ES-I3 (cell line): ENCODE data around the gene POLN.
"Not testable (repeated sequence)": the region's sequence is repeated elsewhere in the genome, so short reads cannot be mapped to it uniquely, and the experiment has no call there.

ENCODE experiments used
- H3K36me3 ChIP-seq: 2 replicates; pipeline ENCODE4 v1.6.1; 2013; ENCODE audit warnings: mild to moderate bottlenecking, low read length, control low read depth, moderate library complexity; ENCODE audit not compliant: insufficient read depth
- H3K4me1 ChIP-seq: 2 replicates; pipeline ENCODE4 v1.6.1; 2013; ENCODE audit warnings: mild to moderate bottlenecking, control low read depth, low read length; ENCODE audit not compliant: insufficient read depth
- H3K9ac ChIP-seq: 2 replicates; pipeline ENCODE4 v1.6.1; 2013; ENCODE audit warnings: low read depth, mild to moderate bottlenecking, low read length, moderate library complexity
- H3K9me3 ChIP-seq: 2 replicates; pipeline ENCODE4 v1.6.1; 2013; ENCODE audit warnings: mild to moderate bottlenecking, low read length, moderate library complexity; ENCODE audit not compliant: control insufficient read depth, insufficient read depth

The POLN gene

DNA sequence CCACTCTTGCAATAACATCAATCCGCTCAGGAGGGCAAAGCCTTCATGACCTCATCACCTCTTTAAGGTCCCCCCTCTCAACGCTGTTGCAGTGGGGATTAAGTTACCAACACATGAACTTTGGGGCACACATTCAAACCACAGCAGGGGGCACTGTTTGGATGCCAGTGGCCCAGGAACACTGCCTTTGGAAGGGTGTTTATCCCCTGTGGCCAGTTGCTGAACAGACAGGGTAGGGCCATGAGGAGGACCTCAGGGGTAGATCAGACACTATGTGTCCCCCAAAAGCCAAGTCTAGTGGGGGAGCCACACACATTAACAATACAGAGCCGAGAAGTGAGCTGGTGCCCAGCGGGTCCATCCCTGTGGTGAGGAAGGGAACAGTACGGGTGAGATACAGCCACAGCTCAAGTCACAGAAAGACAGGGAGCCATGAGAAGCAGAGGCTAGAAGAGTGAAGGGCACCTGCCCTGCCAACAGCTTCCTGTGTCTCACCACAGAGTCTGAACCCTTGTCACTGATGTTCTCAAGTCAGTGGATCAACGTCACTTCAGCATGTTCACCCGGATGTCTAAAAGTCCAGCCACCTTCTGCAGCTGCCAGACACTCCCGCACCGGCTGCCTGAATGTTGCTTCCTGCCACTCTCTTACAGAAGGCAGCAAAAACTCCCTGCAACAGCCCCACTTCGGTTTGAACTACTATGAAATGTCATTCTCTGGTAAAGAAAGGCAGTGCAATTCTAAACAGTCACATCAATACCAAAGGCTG is 39.8 kb upstream of the POLN start:
- H3K9me3 ChIP-seq, result no peaks in the 10 kb centered on the region
- no peak overlapping the region for H3K9ac ChIP-seq
- no peaks in the 10 kb centered on the region for H3K4me1 ChIP-seq
- H3K36me3 ChIP-seq, result no peaks in the 10 kb centered on the region

DNA sequence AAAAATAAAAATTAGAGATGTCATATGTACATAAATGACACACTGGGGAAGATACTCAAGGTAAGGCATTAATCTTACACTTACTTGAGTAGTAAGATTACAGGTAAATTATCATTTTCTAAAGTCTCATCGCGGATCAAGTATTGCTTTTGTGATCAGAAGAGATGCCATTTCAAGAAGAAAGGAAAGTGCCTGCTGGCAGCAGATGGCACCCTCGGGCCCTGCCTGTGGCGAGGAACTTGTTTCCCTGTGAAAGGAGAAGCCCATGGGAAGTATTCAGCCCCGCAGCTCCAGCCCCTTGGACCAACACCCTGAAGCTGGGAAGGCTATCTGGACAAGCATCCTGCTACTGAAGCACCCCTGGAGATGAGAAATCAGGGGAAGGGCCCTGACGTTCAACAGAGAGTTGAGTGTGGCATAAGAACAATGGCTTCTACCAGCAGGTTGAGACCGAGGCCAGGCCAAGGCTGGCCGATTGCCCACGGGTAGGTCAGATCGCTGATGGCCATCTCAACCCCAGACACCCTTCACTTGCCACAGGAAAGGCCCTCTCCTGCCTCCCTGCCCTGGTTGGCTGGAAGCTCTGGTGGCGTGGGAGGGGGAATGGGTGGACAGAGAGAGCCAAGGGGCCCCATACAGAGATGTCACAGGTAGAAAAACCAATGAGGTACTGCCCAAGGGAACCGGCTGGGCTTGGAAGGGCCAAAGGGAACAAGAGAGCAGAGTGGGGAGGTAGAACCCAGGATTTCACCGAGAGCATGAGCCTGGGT is 38.8 kb upstream of the POLN start:
- no peak overlapping the region for H3K9ac ChIP-seq
- H3K36me3 ChIP-seq, result no peaks in the 10 kb centered on the region
- no peaks in the 10 kb centered on the region for H3K4me1 ChIP-seq
- H3K9me3 ChIP-seq, result no peaks in the 10 kb centered on the region

DNA sequence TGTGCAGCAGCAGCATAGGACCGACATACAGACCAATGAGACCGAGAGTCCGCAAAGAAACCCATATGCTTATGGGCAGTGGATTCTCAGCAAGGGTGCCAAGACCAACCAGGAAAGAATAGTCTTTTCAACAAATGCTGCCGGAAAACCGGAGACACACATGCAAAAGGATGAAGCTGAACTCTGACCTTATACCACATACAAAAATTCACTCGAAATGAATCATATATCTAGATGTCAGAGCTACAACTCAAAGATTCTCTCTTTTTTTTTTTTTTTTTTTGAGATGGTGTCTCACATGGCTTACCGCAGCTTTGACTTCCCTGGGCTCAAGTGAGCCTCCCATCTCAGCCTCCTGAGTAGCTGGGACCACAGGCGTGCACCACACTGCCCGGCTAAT is 36.0 kb upstream of the POLN start:
- H3K9me3 ChIP-seq, result no peaks in the 10 kb centered on the region
- no peaks in the 10 kb centered on the region for H3K36me3 ChIP-seq
- no peaks in the 10 kb centered on the region for H3K4me1 ChIP-seq
- H3K9ac ChIP-seq, result no peak overlapping the region

DNA sequence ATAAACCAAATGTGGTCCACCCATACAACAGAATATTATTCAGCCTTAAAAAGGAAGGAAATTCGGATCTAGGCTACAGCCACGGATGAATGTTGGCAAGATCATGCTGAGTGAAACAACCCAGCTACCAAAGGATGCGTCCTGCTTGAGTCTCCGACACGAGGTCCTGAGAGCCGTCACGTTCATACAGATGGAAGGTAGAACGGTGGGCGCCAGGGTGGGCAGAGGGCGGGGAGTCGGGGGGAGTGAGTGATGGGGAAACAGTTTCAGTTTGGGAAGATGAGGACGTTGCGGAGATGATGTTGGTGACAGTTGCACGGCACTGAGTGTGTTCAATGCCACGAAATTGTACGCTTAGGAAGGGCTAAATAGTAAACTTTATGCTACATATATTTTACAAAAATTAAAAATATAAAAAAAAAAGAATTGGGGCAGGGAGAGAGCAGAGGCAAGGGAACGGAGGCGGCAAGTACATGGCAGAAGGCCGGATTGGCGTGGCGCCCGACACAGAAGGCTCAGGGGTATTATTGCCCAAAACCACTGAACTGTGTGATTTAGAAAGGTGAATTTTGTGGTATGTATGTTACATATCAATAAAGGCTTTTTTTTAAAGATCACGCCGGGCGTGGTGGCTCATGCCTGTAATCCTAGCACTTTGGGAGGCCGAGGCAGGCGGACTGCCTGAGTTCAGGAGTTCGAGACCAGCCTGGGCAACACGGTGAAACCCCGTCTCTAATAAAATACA is 34.8 kb upstream of the POLN start:
- Histone ChIP-seq H3K9ac (no peak overlapping the region), H3K9me3 (no peaks in the 10 kb centered on the region), H3K4me1 (no peaks in the 10 kb centered on the region), H3K36me3 (no peaks in the 10 kb centered on the region)

DNA sequence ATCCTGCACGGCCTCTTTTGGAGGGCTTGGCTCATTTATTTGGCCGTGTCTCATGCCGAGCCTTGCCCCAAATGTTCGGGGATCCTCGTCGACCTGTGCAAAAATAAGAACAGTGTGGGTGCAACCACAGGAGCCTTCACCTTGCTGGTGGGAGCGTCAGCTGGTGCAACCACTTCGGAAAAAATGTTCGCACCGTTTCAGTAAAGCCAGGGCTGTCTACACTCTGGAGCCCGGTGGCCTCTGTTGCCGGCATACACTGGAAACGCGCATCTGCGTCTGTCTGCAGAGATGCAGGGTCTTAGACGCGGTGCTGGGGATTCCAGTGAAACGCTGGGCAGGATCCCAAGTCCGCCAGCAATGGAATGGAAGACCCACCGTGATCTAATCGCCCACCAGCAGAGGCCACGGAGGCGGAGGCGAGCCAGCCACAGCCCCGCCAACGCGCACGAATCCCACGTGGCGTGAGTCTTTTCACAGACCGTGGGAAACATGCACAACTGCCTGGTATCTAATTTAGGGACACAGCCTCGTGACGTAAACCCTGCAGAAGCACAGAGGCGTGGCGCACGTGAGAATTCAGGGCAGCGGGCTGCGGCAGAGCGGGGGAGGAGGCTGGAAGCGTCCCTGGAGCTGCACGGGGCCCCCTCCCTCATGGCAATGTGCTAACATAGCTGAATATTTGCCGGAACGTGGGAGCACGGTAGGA is 33.8 kb upstream of the POLN start:
- Histone ChIP-seq H3K9ac (no peak overlapping the region), H3K4me1 (no peaks in the 10 kb centered on the region), H3K9me3 (no peaks in the 10 kb centered on the region), H3K36me3 (no peaks in the 10 kb centered on the region)

DNA sequence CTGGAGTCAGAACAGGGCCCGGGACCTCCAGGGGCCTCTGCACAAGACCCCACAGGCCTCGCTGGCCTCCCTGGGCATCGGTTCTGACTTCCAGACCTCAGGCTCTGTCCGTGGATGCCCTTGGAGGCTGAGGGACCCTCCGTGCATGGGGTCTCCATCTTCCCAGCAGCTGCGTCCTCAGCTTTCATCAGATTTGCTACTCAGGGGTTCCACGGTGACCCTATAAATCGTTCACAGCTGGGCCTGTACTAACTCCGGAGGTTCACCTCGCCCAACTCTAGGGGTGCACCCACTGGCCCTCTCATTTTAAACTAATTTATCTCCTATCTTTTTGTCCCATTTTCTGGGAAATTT is 33.1 kb upstream of the POLN start:
- not testable (repeated sequence) for H3K9me3 ChIP-seq, H3K4me1 ChIP-seq, H3K9ac ChIP-seq, H3K36me3 ChIP-seq

DNA sequence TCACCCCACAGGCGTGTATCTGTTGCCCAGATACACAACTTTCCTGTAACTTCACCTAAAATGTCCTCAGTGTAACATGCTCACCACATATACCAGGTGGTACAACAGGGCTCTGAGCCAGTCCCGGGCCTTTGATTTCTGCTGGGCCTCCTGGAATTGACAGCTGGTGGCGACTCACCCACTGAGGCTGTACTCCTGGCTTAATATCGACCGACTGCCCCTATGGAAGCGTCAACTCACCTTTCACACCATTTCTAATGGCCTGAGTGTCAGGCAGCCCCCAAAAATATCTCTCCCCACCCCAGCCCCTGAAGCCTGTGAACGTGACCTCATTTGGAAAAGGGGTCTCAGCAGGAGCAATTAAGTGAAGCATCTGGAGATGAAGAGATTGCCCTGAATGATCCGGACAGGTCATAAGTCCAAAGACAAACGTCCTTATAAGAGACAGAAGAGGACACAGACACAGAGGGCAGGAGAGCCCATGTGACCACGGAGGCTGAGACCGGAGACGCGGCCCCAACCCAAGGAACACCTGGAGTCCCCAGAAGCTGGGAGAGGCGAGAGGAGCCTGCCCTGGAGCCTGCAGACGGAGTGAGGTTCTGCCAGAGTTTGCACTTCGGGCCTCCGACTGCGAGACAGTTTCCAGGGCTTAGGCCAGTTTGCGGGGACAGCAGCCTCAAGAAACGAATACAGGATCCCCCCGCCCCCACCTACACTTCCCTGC is 32.6 kb upstream of the POLN start:
- Histone ChIP-seq H3K36me3 (no peaks in the 10 kb centered on the region), H3K9me3 (no peaks in the 10 kb centered on the region), H3K9ac (no peak overlapping the region), H3K4me1 (no peaks in the 10 kb centered on the region)

DNA sequence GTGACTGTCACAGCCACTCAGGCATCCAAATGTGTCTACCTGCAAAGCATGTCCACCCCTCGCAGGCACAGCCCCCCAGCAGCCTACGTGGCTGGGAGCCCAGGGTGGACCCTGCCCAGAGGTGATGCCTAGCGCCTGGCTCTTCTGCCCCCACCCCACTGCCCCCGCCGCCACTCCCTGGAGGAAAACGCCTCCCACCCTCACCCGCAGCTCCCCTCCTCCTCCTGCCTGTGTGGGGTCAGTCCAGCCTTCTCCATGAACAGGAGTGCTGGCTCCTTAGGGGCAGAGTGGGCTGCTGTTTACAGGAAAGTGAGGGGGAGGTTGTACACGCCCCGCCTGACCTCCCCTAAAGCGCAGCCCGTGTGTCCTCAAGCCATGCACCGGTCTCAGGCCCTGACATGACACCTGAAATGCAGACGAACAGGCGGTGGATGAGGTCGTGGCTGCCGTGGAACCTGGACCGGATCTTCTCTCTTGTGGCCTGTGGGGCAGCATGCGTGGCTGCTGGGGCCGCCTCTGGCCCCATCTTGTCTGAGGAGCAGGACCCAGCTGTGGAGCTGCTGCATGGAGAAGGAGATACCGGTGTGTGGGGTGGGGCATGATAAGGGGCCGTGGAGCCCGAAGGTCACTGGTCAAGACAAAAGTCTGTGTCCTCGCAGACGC is 31.9 kb upstream of the POLN start:
- 0 out of 2 replicates have a peak, but pooled peaks cover 2% of the 10 kb centered on the region for H3K4me1 ChIP-seq
- no peak overlapping the region for H3K9ac ChIP-seq

DNA sequence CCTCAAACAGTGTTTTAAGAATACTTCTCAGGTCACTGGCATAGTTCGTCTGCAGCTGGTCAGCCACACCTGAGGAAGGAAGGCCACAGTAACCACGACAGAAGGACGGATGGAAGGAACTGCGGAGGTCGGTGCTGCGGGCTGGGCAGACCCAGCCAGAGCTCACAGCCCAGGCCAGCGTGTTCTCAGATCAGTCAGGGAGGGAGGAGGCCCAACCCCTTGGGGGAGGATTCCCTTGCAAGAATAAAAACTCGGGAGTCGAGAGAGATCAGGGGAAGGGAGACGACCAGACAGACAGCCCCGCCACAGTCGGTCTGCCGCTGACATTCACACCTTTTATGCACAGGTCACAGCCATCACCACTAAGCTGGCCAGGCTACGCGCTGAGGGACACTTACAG is 31.3 kb upstream of the POLN start:
- Histone ChIP-seq H3K9ac (no peak overlapping the region), H3K36me3 (no peaks in the 10 kb centered on the region), H3K4me1 (0 out of 2 replicates have a peak, but pooled peaks cover 2% of the 10 kb centered on the region), H3K9me3 (no peaks in the 10 kb centered on the region)

More for the DNA sequence above, 31.9 kb upstream of the POLN start:
- H3K36me3 ChIP-seq, result no peaks in the 10 kb centered on the region
- no peaks in the 10 kb centered on the region for H3K9me3 ChIP-seq

DNA sequence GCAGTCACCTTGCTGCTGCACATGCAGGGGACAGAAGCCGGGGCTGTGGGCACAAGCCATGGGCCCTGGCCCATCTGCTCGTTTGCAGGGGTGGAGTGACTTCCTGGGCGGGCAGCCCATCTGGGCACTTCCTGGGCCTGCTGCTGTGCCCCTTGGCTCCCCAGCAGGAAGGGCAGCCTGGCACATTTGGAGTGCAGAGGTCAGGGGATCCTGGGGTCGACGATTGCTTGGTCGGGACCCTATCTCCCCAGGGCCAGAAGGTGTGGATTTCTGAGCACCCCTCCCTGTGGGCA is 30.9 kb upstream of the POLN start:
- H3K36me3 ChIP-seq, result no peaks in the 10 kb centered on the region
- no peaks in the 10 kb centered on the region for H3K9me3 ChIP-seq
- H3K9ac ChIP-seq, result no peak overlapping the region
- 0 out of 2 replicates have a peak, but pooled peaks cover 2% of the 10 kb centered on the region for H3K4me1 ChIP-seq

DNA sequence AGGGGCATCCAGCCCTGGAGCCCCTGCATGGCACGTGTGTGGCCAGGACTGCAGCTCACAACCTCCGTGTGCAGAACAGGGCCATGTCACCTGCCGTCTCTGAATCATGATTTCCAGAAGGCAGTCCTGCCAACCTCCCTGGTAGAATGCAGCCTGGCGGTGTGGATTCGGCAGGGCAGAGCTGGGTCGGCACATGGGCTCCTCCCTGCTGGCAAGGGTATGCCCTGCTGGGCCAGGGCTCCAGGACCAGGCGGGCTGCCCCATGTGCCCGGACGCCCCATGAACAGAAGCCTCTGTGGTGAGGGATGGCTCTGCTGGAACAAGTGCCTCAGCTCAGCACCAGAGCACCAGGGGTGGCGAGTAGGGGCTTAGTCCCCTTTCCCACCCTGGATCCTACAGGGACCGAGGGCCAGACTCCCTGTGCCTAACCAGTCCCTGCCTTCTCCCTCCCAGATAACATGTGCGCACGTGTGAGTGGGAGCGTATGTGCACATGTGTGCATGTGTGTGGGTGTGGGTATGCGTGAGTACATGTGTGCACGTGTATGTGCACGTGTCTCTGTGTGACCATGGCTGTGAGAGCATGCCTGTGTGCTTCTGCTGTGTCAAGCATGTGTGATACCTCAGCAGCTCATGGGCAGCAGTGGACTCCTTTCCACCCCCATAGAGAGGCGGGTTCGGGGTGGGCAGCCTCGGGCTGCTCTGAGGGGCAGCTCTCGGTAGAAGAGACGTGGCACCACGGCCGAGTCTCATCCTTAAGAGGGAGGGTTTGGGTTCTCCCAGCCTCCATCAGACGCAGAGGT is 30.3 kb upstream of the POLN start:
- H3K9ac ChIP-seq, result no peak overlapping the region
- H3K4me1 ChIP-seq, result 0 out of 2 replicates have a peak, but pooled peaks cover 2% of the 10 kb centered on the region
- no peaks in the 10 kb centered on the region for H3K36me3 ChIP-seq
- no peaks in the 10 kb centered on the region for H3K9me3 ChIP-seq

DNA sequence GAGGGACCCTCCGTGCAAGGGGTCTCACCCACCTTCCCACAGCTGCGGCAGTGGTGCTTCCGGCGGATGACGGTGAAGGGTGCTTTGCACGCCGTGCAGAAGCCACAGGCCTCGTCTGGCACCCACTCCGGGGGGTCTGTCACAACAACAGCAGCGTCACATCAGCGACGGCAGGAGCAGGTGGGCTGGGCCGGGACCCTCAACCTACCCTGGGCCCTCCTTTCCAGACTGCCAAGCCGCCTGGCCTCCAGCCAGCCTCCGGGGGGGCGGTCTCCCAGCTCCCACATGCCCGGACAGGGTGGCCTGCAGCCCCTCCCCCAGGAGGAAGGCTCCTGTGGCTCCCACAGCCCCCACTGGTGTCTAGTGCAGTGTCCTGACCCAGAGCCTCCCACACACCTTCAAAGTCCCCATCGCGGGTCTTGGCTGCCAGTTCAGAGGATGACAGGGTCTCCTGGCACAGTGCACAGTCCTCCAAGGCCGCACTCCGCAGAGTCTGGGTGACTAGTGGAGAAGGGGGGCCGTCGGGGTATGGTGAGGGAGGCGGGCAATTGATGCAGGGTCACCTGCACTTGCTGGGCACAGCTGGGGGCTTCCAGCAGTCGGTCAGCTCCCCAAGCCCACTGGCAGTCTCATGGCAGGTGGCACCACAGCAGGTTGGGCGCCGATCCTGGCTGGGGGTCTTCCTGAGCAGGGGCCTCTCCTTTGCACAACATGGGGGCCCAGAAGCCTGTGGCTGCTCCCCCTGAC is 29.5 kb upstream of the POLN start:
- H3K4me1 ChIP-seq, result 0 out of 2 replicates have a peak, but pooled peaks cover 2% of the 10 kb centered on the region
- H3K36me3 ChIP-seq, result no peaks in the 10 kb centered on the region
- H3K9ac ChIP-seq, result no peak overlapping the region
- no peaks in the 10 kb centered on the region for H3K9me3 ChIP-seq
